Endothelial cell of umbilical vein (primary cell): Measurements from ENCODE around the gene ZNRF3. TPM values are rescaled to one million over a fixed set of nuclear protein-coding genes. Genes with fewer than 3 reads are reported as not detected.

ENCODE experiments used
- BruUV-seq: library from RNA; stranded (reverse); fragments of 400-500 nt; replicated peaks from 2 replicates; lab custom pipeline; 2021; lab: Mats Ljungman, UMichigan
- CTCF ChIA-PET: fragments of 300-600, 350-600 bp; sonication (Branson Sonifier 250); formaldehyde crosslinking; loops from one replicate; lab custom pipeline; 2021; ENCODE audit warnings: antibody characterized with exemption, inconsistent platforms; lab: Charles Lee
- POLR2A ChIA-PET: fragments of 300-600, 350-600 bp; sonication (Branson Sonifier 250); formaldehyde crosslinking; loops from one replicate; lab custom pipeline; 2021; ENCODE audit warnings: antibody characterized with exemption, inconsistent platforms; lab: Charles Lee
- DNase-seq: peaks from one replicate; pipeline ENCODE4 v3.0.0-alpha.2; 2011; ENCODE audit warnings: low read depth, low spot score
- FAIRE-seq: peaks from 2 replicates; lab custom pipeline; 2011; peaks lifted over from hg19 to GRCh38; lab: Jason Lieb, UNC
- H2AFZ ChIP-seq: 2 replicates; pipeline ENCODE4 v1.6.0; 2012; ENCODE audit warnings: low read depth, low read length, control low read depth, inconsistent platforms
- H3K27ac ChIP-seq: 2 replicates; pipeline ENCODE4 v1.5.1; 2011; ENCODE audit warnings: low read depth, mild to moderate bottlenecking, control low read depth, low read length, moderate library complexity; ENCODE audit not compliant: insufficient read depth
- H3K27me3 ChIP-seq, 2 experiments: 2 replicates each; pipeline versions ENCODE4 v1.6.0 to v1.6.1; 2011; ENCODE audit warnings: low read length in 2 of 2, mixed read lengths in 1 of 2; ENCODE audit not compliant: control insufficient read depth in 2 of 2, insufficient read depth in 2 of 2
- H3K36me3 ChIP-seq, 2 experiments: 2 replicates in 1 of 2; 3 replicates in 1 of 2; pipeline ENCODE4 v1.5.1; 2011; ENCODE audit warnings: low read length in 2 of 2, mild to moderate bottlenecking in 1 of 2, moderate library complexity in 1 of 2; ENCODE audit not compliant: control insufficient read depth in 2 of 2, insufficient read depth in 2 of 2; ENCODE audit errors: extremely low read depth in 1 of 2
- H3K4me1 ChIP-seq: 3 replicates; pipeline ENCODE4 v1.5.1; 2011; ENCODE audit warnings: mild to moderate bottlenecking, low read length; ENCODE audit not compliant: control insufficient read depth, insufficient read depth; ENCODE audit errors: extremely low read depth
- H3K4me2 ChIP-seq: 2 replicates; pipeline ENCODE4 v1.6.1; 2011; ENCODE audit warnings: low read length, control low read depth, mixed read lengths; ENCODE audit not compliant: insufficient read depth
- H3K4me3 ChIP-seq, 3 experiments: fragments of 200-600 bp in 1 of 3; sonication (generic), shearing (Covaris generic) in 1 of 3; replicated peaks in 1 of 3; 2 replicates each; pipeline ENCODE4 v1.5.1; 2011 to 2016; ENCODE audit warnings: control low read depth in 3 of 3, low read length in 3 of 3, mild to moderate bottlenecking in 2 of 3, inconsistent platforms in 1 of 3, low read depth in 1 of 3, moderate library complexity in 1 of 3; ENCODE audit not compliant: insufficient read depth in 1 of 3
- H3K79me2 ChIP-seq: 2 replicates; pipeline ENCODE4 v1.6.0; 2012; ENCODE audit warnings: low read length, inconsistent platforms; ENCODE audit not compliant: control insufficient read depth, insufficient read depth
- H3K9ac ChIP-seq: replicated peaks from 2 replicates; pipeline ENCODE3; 2011; ENCODE audit warnings: low read length, control low read depth; ENCODE audit not compliant: insufficient read depth; ENCODE audit errors: extremely low read depth
- H3K9me1 ChIP-seq: replicated peaks from 3 replicates; pipeline ENCODE4 v1.6.0; 2011; ENCODE audit warnings: mild to moderate bottlenecking, low read length; ENCODE audit not compliant: control insufficient read depth, insufficient read depth; ENCODE audit errors: extremely low read depth
- H3K9me3 ChIP-seq: replicated peaks from 2 replicates; pipeline ENCODE4 v1.5.1; 2012; ENCODE audit warnings: low read length, inconsistent platforms; ENCODE audit not compliant: control insufficient read depth, insufficient read depth
- H4K20me1 ChIP-seq: replicated peaks from 2 replicates; pipeline ENCODE3; 2011; ENCODE audit warnings: mild to moderate bottlenecking, low read length; ENCODE audit not compliant: control insufficient read depth, insufficient read depth; ENCODE audit errors: extremely low read depth
- EZH2 ChIP-seq: IDR thresholded peaks from 2 replicates; pipeline ENCODE4 v1.6.1; 2012; ENCODE audit warnings: borderline replicate concordance, low read depth, mild to moderate bottlenecking, moderate library complexity, low read length, inconsistent platforms; ENCODE audit not compliant: severe bottlenecking
- FOS ChIP-seq: IDR thresholded peaks from 2 replicates; pipeline ENCODE4 v1.6.1; 2011; ENCODE audit warnings: mild to moderate bottlenecking, low read length, moderate library complexity, borderline replicate concordance; ENCODE audit not compliant: insufficient read depth
- GATA2 ChIP-seq: IDR thresholded peaks from 2 replicates; pipeline ENCODE4 v1.7.0; 2011; ENCODE audit warnings: low read depth, mild to moderate bottlenecking, moderate library complexity, mixed read lengths, low read length; ENCODE audit not compliant: insufficient read length, insufficient read depth
- JUN ChIP-seq: IDR thresholded peaks from 2 replicates; pipeline ENCODE4 v1.6.1; 2011; ENCODE audit warnings: borderline replicate concordance, low read depth; ENCODE audit not compliant: insufficient read length, insufficient read depth
- MYC ChIP-seq: IDR thresholded peaks from one replicate; pipeline ENCODE4 v1.6.1; 2011; ENCODE audit warnings: mild to moderate bottlenecking, low read depth, low read length
- POLR2A ChIP-seq: IDR thresholded peaks from 2 replicates; pipeline ENCODE4 v1.6.1; 2012; ENCODE audit warnings: low read depth, mild to moderate bottlenecking, control low read depth, low read length
- POLR2AphosphoS5 ChIP-seq: IDR thresholded peaks from 2 replicates; pipeline ENCODE4 v1.6.1; 2012; ENCODE audit warnings: low read depth, mild to moderate bottlenecking, control low read depth, low read length, moderate library complexity; ENCODE audit not compliant: insufficient read depth
- dilution Hi-C: fragments of 300-500 bp; cut with MboI; formaldehyde crosslinking; loops from one replicate; pipeline ENCODE4 v1.15.0; 2019; ENCODE audit warnings: low sequenced_read_pairs; ENCODE audit not compliant: extremely low pct_ligation_motif_present
- intact Hi-C: fragments of 100-400 bp; cut with micrococcal nuclease; formaldehyde crosslinking; loops from one replicate; pipeline ENCODE4 v1.10.0; 2022
- polyA plus RNA-seq, 4 experiments: library from polyadenylated mRNA; depleted of rRNA in 3 of 4; stranded (reverse) in 3 of 4; unstranded in 1 of 4; fragments of >200 nt; gene quantifications; 2 replicates each; pipeline versions ENCODE4 v1.2.1 to v1.2.3, GENCODE V29; 2011 to 2012; ENCODE audit warnings: missing spikeins in 1 of 4
- total RNA-seq: library from RNA; stranded (reverse); gene quantifications from 2 replicates; pipeline ENCODE4 v1.2.3, GENCODE V29; 2021
- TF ChIP-seq, protein P1 (sequence below), 2 donors: IDR thresholded peaks; 1 replicate in 1 of 2; 2 replicates in 1 of 2; pipeline ENCODE4 v1.5.1; 2011; ENCODE audit warnings: low read length in 2 of 2, mild to moderate bottlenecking in 2 of 2, moderate library complexity in 2 of 2, control low read depth in 1 of 2, inconsistent platforms in 1 of 2, low read depth in 1 of 2; ENCODE audit not compliant: insufficient read depth in 1 of 2; ENCODE audit errors: extremely low read depth in 1 of 2
- TF ChIP-seq, protein P2 (sequence below): IDR thresholded peaks from 2 replicates; pipeline ENCODE4 v1.6.1; 2011; ENCODE audit not compliant: insufficient read depth, insufficient read length

ZNRF3 gene
- total and polyA plus RNA-seq, 2 donors (not counting 3 experiments of a cell fraction or from before 2014, with no cell fraction given), result 2.7 to 5.2 TPM

DNA sequence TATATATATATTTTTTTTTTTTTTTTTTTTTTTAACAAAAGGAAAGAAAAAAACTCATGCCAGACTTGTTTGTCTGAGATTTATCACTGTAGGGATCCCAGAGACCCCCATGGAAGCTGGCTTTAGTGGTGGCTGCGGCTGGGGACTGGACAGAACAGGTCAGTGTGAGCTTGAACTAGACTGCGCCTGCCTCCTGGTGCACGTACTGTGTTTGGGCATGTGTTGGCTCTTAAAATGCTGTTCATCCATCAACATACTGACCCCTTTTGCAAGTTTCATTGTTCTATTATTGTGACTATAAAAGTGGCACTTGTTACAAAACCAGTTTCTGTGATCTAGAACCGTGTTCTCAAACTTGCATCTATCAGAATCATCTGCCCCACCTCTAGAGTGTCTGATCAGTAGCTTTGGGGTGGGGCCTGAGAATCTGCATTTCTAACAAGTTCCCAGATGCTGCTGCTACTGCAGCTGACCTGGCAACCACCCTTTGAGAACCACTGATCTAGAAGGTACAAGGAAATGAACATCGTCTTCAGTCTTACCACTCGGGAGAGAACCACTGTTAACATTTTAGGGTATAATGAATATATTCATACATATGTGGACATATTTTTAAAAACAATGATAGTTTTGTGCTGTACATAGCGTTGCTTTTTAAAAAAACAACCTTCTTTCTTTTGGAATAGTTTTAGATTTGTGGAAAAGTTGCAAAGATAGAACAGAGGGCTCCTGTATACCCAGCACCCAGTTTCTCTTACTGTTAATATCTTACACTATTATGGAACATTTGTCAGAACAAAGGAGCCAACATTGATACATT, 54.0 kb downstream of the ZNRF3 start:
- Histone ChIP-seq H3K27ac (no peak overlapping the region), H3K79me2 (no peaks in the 10 kb centered on the region), H3K9me3 (no peaks in the 10 kb centered on the region), H2AFZ (no peak overlapping the region), H3K27me3 (no peaks in the 10 kb centered on the region), H4K20me1 (no peaks in the 10 kb centered on the region), H3K9me1 (no peaks in the 10 kb centered on the region), H3K36me3 (no peaks in the 10 kb centered on the region), H3K9ac (no peak overlapping the region), H3K4me2 (no peak overlapping the region), H3K4me3 (no peak overlapping the region), H3K4me1 (peaks cover 7% of the 10 kb centered on the region)
- dilution Hi-C loops (no loop called here), intact Hi-C loops (loop anchor here (5.0 kb wide), 1 partner anchor 55 kb away; the partner anchor contains the start of gene ZNRF3)
- ChIA-PET POLR2A (no interaction called here), CTCF (interaction anchor here (0.8 to 1.7 kb wide), 6 partner anchors 8 to 217 kb away, joined by 3 to 5 read pairs (median 3); no protein-coding TSS in a partner anchor)
- FAIRE-seq (no peak), DNase-seq (no peak)
- TF ChIP-seq EZH2 (no peak), POLR2AphosphoS5 (no peak), MYC (no peak), FOS (no peak), GATA2 (no peak), POLR2A (no peak), JUN (no peak)
- TF ChIP-seq, protein P1, sequence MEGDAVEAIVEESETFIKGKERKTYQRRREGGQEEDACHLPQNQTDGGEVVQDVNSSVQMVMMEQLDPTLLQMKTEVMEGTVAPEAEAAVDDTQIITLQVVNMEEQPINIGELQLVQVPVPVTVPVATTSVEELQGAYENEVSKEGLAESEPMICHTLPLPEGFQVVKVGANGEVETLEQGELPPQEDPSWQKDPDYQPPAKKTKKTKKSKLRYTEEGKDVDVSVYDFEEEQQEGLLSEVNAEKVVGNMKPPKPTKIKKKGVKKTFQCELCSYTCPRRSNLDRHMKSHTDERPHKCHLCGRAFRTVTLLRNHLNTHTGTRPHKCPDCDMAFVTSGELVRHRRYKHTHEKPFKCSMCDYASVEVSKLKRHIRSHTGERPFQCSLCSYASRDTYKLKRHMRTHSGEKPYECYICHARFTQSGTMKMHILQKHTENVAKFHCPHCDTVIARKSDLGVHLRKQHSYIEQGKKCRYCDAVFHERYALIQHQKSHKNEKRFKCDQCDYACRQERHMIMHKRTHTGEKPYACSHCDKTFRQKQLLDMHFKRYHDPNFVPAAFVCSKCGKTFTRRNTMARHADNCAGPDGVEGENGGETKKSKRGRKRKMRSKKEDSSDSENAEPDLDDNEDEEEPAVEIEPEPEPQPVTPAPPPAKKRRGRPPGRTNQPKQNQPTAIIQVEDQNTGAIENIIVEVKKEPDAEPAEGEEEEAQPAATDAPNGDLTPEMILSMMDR (IDR thresholded peaks at IDR 0.05; ENCODE audit: extremely low read depth in 1 of 2, insufficient read depth in 1 of 2, low read depth in 1 of 2, low read length in 2 of 2), result no peak
- TF ChIP-seq, protein P2, sequence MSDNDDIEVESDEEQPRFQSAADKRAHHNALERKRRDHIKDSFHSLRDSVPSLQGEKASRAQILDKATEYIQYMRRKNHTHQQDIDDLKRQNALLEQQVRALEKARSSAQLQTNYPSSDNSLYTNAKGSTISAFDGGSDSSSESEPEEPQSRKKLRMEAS, result no peak
- no TSS peak for BruUV-seq
